Measurements from ENCODE around the gene PLPP1. TPM values are rescaled to one million over a fixed set of nuclear protein-coding genes. Genes with fewer than 3 reads are reported as not detected.

Gene PLPP1
- total RNA-seq, 2 experiments from 2014 or later = 2.9 to 3.0 TPM

GRCh38 chr5:55450050-55450765, 84.6 kb downstream of the PLPP1 start:
- no peaks in the 10 kb centered on the region for H3K36me3 ChIP-seq (ENCODE audit: insufficient read depth, low read length)
- POLR2A ChIA-PET = no interaction called here
- Mint-ChIP-seq H3K27me3 (no peaks in the 10 kb centered on the region), H3K9me3 (no peaks in the 10 kb centered on the region), H3K4me3 (no peak overlapping the region), H3K27ac (no peak overlapping the region), H3K4me1 (ENCODE audit: low read depth) (no peaks in the 10 kb centered on the region), H3K36me3 (ENCODE audit: low read depth) (peaks cover 10% of the 10 kb centered on the region)
- no peaks in the 10 kb centered on the region for H3K27me3 ChIP-seq (ENCODE audit: control insufficient read depth in 1 of 2, insufficient read depth in 2 of 2, low read length in 2 of 2)
- ATAC-seq (ENCODE audit: poor library complexity) (no peak), DNase-seq (no peak)
- no peaks in the 10 kb centered on the region for H3K4me1 ChIP-seq (ENCODE audit: insufficient read depth, low read length)
- CTCF ChIA-PET = no interaction called here
- TF ChIP-seq, protein P1, sequence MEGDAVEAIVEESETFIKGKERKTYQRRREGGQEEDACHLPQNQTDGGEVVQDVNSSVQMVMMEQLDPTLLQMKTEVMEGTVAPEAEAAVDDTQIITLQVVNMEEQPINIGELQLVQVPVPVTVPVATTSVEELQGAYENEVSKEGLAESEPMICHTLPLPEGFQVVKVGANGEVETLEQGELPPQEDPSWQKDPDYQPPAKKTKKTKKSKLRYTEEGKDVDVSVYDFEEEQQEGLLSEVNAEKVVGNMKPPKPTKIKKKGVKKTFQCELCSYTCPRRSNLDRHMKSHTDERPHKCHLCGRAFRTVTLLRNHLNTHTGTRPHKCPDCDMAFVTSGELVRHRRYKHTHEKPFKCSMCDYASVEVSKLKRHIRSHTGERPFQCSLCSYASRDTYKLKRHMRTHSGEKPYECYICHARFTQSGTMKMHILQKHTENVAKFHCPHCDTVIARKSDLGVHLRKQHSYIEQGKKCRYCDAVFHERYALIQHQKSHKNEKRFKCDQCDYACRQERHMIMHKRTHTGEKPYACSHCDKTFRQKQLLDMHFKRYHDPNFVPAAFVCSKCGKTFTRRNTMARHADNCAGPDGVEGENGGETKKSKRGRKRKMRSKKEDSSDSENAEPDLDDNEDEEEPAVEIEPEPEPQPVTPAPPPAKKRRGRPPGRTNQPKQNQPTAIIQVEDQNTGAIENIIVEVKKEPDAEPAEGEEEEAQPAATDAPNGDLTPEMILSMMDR (IDR thresholded peaks at IDR 0.05) = no peak
- no peak overlapping the region for H3K27ac ChIP-seq (ENCODE audit: low read depth in 1 of 2, low read length in 2 of 2)
- no peak overlapping the region for H3K4me3 ChIP-seq (ENCODE audit: low read length)
- H3K9me3 ChIP-seq (ENCODE audit: control insufficient read depth in 1 of 2, insufficient read depth in 1 of 2, low read length in 2 of 2) = no peaks in the 10 kb centered on the region
- intact Hi-C loops (cut with DNase I, micrococcal nuclease) = no loop called here

DNA sequence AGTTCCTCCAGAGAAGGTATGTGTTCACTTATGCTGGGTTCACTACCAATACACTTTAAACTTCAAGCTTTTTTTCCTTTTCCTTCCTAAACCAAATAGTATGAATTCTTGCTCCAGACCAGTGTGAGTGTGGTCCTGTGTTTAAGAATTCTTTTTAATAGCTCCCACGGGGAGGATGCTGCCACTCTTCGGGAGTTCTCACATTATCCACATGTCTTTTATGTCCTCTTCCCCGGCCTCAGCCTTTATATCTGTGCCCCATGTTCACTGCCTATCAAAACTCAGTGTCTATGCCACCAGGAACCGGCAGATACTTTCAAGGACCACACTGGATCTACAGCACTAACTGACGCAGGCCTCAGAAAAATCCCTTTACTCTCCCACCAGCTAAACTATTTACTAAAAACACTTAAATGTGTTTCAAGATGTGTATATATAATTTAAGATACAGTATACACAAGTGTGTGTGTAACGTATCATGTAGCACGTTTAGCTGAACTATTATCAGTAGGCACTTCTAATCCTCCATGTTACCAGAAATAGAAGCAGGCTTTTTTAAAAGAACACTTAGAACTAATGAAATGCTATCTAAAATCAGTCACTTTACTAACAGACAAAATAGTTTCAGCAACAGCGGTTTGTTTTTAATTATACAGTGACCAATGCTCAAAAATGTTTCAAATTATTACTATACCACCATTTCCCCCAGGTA, 88.0 kb downstream of the PLPP1 start:
- ChIA-PET CTCF (interaction anchor here (1.3 kb wide), 1 partner anchor 30 kb away, joined by 3 read pairs; no protein-coding TSS in a partner anchor), POLR2A (no interaction called here)
- H3K27me3 Mint-ChIP-seq = no peaks in the 10 kb centered on the region
- H3K9me3 Mint-ChIP-seq = no peaks in the 10 kb centered on the region
- no peak overlapping the region for H3K4me3 ChIP-seq (ENCODE audit: low read length)
- H3K27ac Mint-ChIP-seq = no peak overlapping the region
- H3K36me3 ChIP-seq (ENCODE audit: insufficient read depth, low read length) = no peaks in the 10 kb centered on the region
- no peaks in the 10 kb centered on the region for H3K9me3 ChIP-seq (ENCODE audit: control insufficient read depth in 1 of 2, insufficient read depth in 1 of 2, low read length in 2 of 2)
- no peaks in the 10 kb centered on the region for H3K4me1 ChIP-seq (ENCODE audit: insufficient read depth, low read length)
- TF ChIP-seq, protein P1 (IDR thresholded peaks at IDR 0.05) = no peak
- peaks cover 3% of the 10 kb centered on the region for H3K4me1 Mint-ChIP-seq (ENCODE audit: low read depth)
- DNase-seq = no peak
- peaks cover 5% of the 10 kb centered on the region for H3K36me3 Mint-ChIP-seq (ENCODE audit: low read depth)
- H3K4me3 Mint-ChIP-seq = no peak overlapping the region
- H3K27ac ChIP-seq (ENCODE audit: low read depth in 1 of 2, low read length in 2 of 2) = no peak overlapping the region
- intact Hi-C loops (cut with DNase I, micrococcal nuclease) = no loop called here
- H3K27me3 ChIP-seq (ENCODE audit: control insufficient read depth in 1 of 2, insufficient read depth in 2 of 2, low read length in 2 of 2) = no peaks in the 10 kb centered on the region
- no peak for ATAC-seq (ENCODE audit: poor library complexity)

DNA sequence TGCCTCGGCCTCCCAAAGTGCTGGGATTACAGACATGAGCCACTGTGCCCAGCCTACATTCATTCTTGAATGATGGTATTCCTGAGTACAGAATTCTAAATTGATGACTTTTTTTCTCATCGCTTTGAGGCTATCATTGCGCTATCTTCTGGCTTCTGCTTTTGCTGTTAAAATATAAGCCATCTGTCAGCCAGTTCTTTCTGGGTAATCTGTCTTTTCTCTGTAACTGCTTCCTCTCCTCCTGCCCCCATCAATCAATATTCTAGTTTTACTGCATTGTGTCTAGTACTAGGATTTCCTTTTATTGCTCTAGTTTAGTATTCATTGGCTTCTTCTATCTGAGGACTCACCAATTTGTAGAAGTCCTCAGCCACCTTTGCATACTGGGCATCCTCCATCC, 89.0 kb downstream of the PLPP1 start:
- peaks cover 6% of the 10 kb centered on the region for H3K4me1 ChIP-seq (ENCODE audit: insufficient read depth, low read length)
- DNase-seq (no peak), ATAC-seq (ENCODE audit: poor library complexity) (no peak)
- Mint-ChIP-seq H3K36me3 (ENCODE audit: low read depth) (peaks cover 5% of the 10 kb centered on the region), H3K27me3 (no peaks in the 10 kb centered on the region), H3K9me3 (no peaks in the 10 kb centered on the region), H3K27ac (no peak overlapping the region), H3K4me1 (ENCODE audit: low read depth) (peaks cover 13% of the 10 kb centered on the region), H3K4me3 (no peak overlapping the region)
- no peaks in the 10 kb centered on the region for H3K36me3 ChIP-seq (ENCODE audit: insufficient read depth, low read length)
- H3K4me3 ChIP-seq (ENCODE audit: low read length) = no peak overlapping the region
- H3K9me3 ChIP-seq (ENCODE audit: control insufficient read depth in 1 of 2, insufficient read depth in 1 of 2, low read length in 2 of 2) = no peaks in the 10 kb centered on the region
- ChIA-PET POLR2A (no interaction called here), CTCF (no interaction called here)
- no peaks in the 10 kb centered on the region for H3K27me3 ChIP-seq (ENCODE audit: control insufficient read depth in 1 of 2, insufficient read depth in 2 of 2, low read length in 2 of 2)
- H3K27ac ChIP-seq (ENCODE audit: low read depth in 1 of 2, low read length in 2 of 2) = no peak overlapping the region
- TF ChIP-seq, protein P1 (IDR thresholded peaks at IDR 0.05) = no peak
- intact Hi-C loops (cut with DNase I, micrococcal nuclease) = no loop called here
